ENCODE measurements around the gene FMC1.

The FMC1 gene

DNA sequence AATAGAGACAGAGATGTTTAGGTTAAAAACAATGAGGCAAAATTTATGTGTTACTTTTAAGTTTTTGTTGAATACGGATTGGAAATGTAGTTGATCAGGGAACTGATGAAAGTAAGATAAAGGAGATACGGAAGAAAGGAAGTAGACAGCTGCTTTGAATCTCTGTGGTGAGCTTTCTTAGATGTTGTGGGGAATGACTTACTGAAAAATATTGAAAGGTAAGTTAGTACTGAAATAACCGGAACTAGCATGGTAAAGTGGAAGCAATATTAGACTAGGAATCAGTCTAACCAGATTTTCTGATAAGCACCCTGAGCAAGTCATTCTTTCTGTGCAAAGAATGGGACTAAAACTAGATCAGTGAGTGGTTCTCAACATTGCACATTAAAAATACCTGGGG is 53.4 kb downstream of the FMC1 start:
- Histone ChIP-seq H4K20me1 (ENCODE audit: insufficient read depth, low read length) (peaks cover 48% of the 10 kb centered on the region; the same call in 1 of the 2 replicates), H2AFZ (ENCODE audit: low read depth, low read length) (no peak overlapping the region), H3K36me3 (ENCODE audit: insufficient read depth, low read length) (peaks cover 94% of the 10 kb centered on the region), H3K79me2 (ENCODE audit: insufficient read depth, low read length) (peaks cover 96% of the 10 kb centered on the region), H3K27ac (ENCODE audit: low read length) (no peak overlapping the region), H3K4me1 (ENCODE audit: insufficient read depth, low read length) (no peaks in the 10 kb centered on the region), H3K4me3 (ENCODE audit: low read depth in 1 of 2, low read length in 2 of 2) (no peak overlapping the region), H3K9me3 (ENCODE audit: insufficient read depth, low read length, severe bottlenecking) (no peaks in the 10 kb centered on the region), H3K4me2 (ENCODE audit: insufficient read depth, low read length) (no peak overlapping the region), H3K9ac (ENCODE audit: low read depth, low read length) (no peak overlapping the region), H3K27me3 (ENCODE audit: insufficient read depth, low read length, poor library complexity) (no peaks in the 10 kb centered on the region)
- TF ChIP-seq CTCF (IDR thresholded peaks at IDR 0.05; ENCODE audit: borderline replicate concordance, extremely low read depth, low read length, poor library complexity, severe bottlenecking) (no peak), EZH2 (IDR thresholded peaks at IDR 0.05; ENCODE audit: borderline replicate concordance, low read depth, low read length, severe bottlenecking) (no peak)
- ATAC-seq (ENCODE audit: insufficient read depth, low read depth) (peak; percentile 67), DNase-seq (no peak)
